ENCODE measurements around the gene TLL1. TPM values are rescaled to one million over a fixed set of nuclear protein-coding genes. Genes with fewer than 3 reads are reported as not detected.

The TLL1 gene
- total RNA-seq, 1 experiment from 2014 or later = 5.0 TPM

GRCh38 chr4:165991325-165992180 is 118.5 kb downstream of the TLL1 start:
- ChIA-PET CTCF (no interaction called here), POLR2A (ENCODE audit: unreplicated experiment) (no interaction called here)
- Histone ChIP-seq H3K9ac (ENCODE audit: low read length) (no peak overlapping the region), H3K9me3 (ENCODE audit: low read length) (no peaks in the 10 kb centered on the region), H3K27me3 (ENCODE audit: low read length) (no peaks in the 10 kb centered on the region), H3K79me2 (ENCODE audit: low read length) (no peaks in the 10 kb centered on the region), H3F3A (ENCODE audit: low read length, unreplicated experiment) (no peaks in the 10 kb centered on the region), H3K36me3 (ENCODE audit: low read depth, low read length) (no peaks in the 10 kb centered on the region), H3K9me2 (replicated peaks; ENCODE audit: low read length) (no peaks in the 10 kb centered on the region), H2AFZ (ENCODE audit: low read length) (no peak overlapping the region), H4K20me1 (ENCODE audit: low read length) (no peaks in the 10 kb centered on the region), H3K27ac (ENCODE audit: low read length) (no peak overlapping the region), H3K4me3 (ENCODE audit: low read length) (no peak overlapping the region), H3K4me2 (ENCODE audit: low read length) (no peak overlapping the region), H3K4me1 (ENCODE audit: insufficient read depth, low read length) (peaks cover 14% of the 10 kb centered on the region)
- intact Hi-C loops (cut with micrococcal nuclease) = no loop called here
- BruUV-seq (replicated peaks) = no TSS peak
- TF ChIP-seq, protein P1, sequence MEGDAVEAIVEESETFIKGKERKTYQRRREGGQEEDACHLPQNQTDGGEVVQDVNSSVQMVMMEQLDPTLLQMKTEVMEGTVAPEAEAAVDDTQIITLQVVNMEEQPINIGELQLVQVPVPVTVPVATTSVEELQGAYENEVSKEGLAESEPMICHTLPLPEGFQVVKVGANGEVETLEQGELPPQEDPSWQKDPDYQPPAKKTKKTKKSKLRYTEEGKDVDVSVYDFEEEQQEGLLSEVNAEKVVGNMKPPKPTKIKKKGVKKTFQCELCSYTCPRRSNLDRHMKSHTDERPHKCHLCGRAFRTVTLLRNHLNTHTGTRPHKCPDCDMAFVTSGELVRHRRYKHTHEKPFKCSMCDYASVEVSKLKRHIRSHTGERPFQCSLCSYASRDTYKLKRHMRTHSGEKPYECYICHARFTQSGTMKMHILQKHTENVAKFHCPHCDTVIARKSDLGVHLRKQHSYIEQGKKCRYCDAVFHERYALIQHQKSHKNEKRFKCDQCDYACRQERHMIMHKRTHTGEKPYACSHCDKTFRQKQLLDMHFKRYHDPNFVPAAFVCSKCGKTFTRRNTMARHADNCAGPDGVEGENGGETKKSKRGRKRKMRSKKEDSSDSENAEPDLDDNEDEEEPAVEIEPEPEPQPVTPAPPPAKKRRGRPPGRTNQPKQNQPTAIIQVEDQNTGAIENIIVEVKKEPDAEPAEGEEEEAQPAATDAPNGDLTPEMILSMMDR (conservative IDR thresholded peaks at IDR 0.05; ENCODE audit: low read depth, low read length) = no peak
- TF ChIP-seq EZH2phosphoT487 (IDR thresholded peaks at IDR 0.05; ENCODE audit: borderline replicate concordance, low read length) (no peak), EZH2 (IDR thresholded peaks at IDR 0.05; ENCODE audit: low read length, unreplicated experiment) (no peak)
- DNase-seq (peak; percentile 27), ATAC-seq (no peak)

DNA sequence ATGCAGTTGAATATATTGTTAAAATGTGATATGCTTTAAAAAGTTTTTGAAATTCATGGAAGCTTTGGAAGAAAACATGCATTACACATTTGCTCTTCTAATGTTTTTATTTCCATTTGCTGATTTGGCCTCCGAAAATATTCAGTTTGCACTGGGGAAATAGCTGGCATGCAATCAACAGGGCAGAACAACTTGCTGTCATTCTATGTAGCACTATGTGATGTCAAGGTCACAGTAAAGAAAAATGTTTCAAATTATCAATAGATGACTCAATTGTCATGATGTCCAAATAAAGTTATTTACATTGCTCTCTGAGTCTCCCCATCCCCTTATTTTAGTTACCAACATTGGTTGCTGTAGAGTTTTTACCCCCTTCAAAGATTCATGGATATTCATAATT is 119.2 kb downstream of the TLL1 start:
- Histone ChIP-seq H3F3A (ENCODE audit: low read length, unreplicated experiment) (no peaks in the 10 kb centered on the region), H3K27me3 (ENCODE audit: low read length) (no peaks in the 10 kb centered on the region), H3K9me3 (ENCODE audit: low read length) (no peaks in the 10 kb centered on the region), H3K4me2 (ENCODE audit: low read length) (no peak overlapping the region), H4K20me1 (ENCODE audit: low read length) (no peaks in the 10 kb centered on the region), H3K27ac (ENCODE audit: low read length) (no peak overlapping the region), H3K79me2 (ENCODE audit: low read length) (no peaks in the 10 kb centered on the region), H3K36me3 (ENCODE audit: low read depth, low read length) (no peaks in the 10 kb centered on the region), H3K9ac (ENCODE audit: low read length) (no peak overlapping the region), H2AFZ (ENCODE audit: low read length) (no peak overlapping the region), H3K9me2 (replicated peaks; ENCODE audit: low read length) (no peaks in the 10 kb centered on the region), H3K4me1 (ENCODE audit: insufficient read depth, low read length) (peaks cover 14% of the 10 kb centered on the region), H3K4me3 (ENCODE audit: low read length) (no peak overlapping the region)
- intact Hi-C loops (cut with micrococcal nuclease) = no loop called here
- no peak for ATAC-seq
- BruUV-seq (replicated peaks) = no TSS peak
- no peak for DNase-seq
- ChIA-PET CTCF (no interaction called here), POLR2A (ENCODE audit: unreplicated experiment) (no interaction called here)
- TF ChIP-seq EZH2phosphoT487 (IDR thresholded peaks at IDR 0.05; ENCODE audit: borderline replicate concordance, low read length) = no peak
- no peak for TF ChIP-seq EZH2 (IDR thresholded peaks at IDR 0.05; ENCODE audit: low read length, unreplicated experiment)
- TF ChIP-seq, protein P1 (conservative IDR thresholded peaks at IDR 0.05; ENCODE audit: low read depth, low read length) = no peak

- H2AFZ ChIP-seq (ENCODE audit: low read length) = no peak overlapping the region
- H3K9me3 ChIP-seq (ENCODE audit: low read length) = no peaks in the 10 kb centered on the region
- no peaks in the 10 kb centered on the region for H3K9me2 ChIP-seq (replicated peaks; ENCODE audit: low read length)
- TF ChIP-seq, protein P1 (conservative IDR thresholded peaks at IDR 0.05; ENCODE audit: low read depth, low read length) = no peak
- TF ChIP-seq EZH2 (IDR thresholded peaks at IDR 0.05; ENCODE audit: low read length, unreplicated experiment) (no peak), EZH2phosphoT487 (IDR thresholded peaks at IDR 0.05; ENCODE audit: borderline replicate concordance, low read length) (no peak)
- H3K79me2 ChIP-seq (ENCODE audit: low read length) = no peaks in the 10 kb centered on the region
- no peak overlapping the region for H3K4me3 ChIP-seq (ENCODE audit: low read length)
- no peaks in the 10 kb centered on the region for H3K27me3 ChIP-seq (ENCODE audit: low read length)
- ATAC-seq (peak; percentile 99), DNase-seq (peak; percentile 64)
- H3K4me2 ChIP-seq (ENCODE audit: low read length) = no peak overlapping the region
- no TSS peak for BruUV-seq (replicated peaks)
- H3K27ac ChIP-seq (ENCODE audit: low read length) = no peak overlapping the region
- POLR2A ChIA-PET (ENCODE audit: unreplicated experiment) = no interaction called here
- H3K4me1 ChIP-seq (ENCODE audit: insufficient read depth, low read length) = peaks cover 14% of the 10 kb centered on the region
- CTCF ChIA-PET = no interaction called here
- H3K9ac ChIP-seq (ENCODE audit: low read length) = no peak overlapping the region
- H3F3A ChIP-seq (ENCODE audit: low read length, unreplicated experiment) = no peaks in the 10 kb centered on the region
- no peaks in the 10 kb centered on the region for H3K36me3 ChIP-seq (ENCODE audit: low read depth, low read length)
- no peaks in the 10 kb centered on the region for H4K20me1 ChIP-seq (ENCODE audit: low read length)
- intact Hi-C loops (cut with micrococcal nuclease) = no loop called here
Observed at GRCh38 chr4:165994701-165995100, 121.7 kb downstream of the TLL1 start.
